C4-2B (cell line): Measurements from ENCODE around the gene HDAC10.

Experiments
- ZFX ChIP-seq: fragments of 450-650 bp; IDR thresholded peaks from 2 replicates; pipeline ENCODE4 v1.6.1; 2017
- TF ChIP-seq, protein P1 (sequence below): fragments of 450-650 bp; conservative IDR thresholded peaks from 2 replicates; pipeline ENCODE4 v1.5.1; 2017; ENCODE audit warnings: mild to moderate bottlenecking

DNA sequence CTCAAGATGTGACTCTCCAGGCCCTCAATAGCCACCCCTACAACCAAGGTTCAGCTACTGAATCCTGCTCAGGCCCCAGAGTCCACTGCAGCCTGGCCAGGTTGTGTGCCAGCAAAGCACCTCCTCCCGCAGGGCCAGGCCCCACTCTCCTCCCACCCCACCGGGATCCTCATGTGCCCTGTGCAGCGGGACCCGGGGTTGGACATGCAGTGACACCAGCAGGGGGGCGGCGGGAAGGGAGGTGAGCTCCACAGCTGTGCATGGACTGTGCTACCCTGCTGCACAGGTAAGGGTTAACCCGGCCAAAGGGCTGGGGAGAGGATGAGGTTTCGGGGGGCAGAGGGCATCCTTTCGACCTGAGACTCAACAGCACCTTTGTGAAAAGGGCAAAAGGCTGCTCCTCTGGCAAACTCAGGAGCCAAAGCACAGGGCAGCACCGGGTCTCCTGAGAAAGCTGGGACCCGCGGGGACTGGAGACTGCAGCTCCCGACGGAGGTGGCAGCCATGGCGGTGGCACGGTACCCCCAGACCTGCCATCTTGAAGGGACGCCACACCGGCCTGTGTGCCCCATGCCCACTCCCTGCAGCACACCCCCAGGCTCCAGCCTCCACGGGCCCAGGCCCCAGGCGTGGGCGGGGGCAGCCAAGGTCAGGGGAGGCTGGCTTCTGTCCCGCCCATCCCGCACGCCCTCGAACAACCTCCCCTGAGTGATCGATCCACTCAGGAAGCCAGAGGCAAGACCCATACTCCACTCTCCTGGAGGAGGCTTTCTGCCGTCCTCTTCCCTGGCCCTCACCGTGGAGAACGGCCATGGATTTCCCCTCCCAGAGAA lies 45.8 kb upstream of the HDAC10 start:
- TF ChIP-seq, protein P1, sequence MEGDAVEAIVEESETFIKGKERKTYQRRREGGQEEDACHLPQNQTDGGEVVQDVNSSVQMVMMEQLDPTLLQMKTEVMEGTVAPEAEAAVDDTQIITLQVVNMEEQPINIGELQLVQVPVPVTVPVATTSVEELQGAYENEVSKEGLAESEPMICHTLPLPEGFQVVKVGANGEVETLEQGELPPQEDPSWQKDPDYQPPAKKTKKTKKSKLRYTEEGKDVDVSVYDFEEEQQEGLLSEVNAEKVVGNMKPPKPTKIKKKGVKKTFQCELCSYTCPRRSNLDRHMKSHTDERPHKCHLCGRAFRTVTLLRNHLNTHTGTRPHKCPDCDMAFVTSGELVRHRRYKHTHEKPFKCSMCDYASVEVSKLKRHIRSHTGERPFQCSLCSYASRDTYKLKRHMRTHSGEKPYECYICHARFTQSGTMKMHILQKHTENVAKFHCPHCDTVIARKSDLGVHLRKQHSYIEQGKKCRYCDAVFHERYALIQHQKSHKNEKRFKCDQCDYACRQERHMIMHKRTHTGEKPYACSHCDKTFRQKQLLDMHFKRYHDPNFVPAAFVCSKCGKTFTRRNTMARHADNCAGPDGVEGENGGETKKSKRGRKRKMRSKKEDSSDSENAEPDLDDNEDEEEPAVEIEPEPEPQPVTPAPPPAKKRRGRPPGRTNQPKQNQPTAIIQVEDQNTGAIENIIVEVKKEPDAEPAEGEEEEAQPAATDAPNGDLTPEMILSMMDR, result no peak
- no peak for TF ChIP-seq ZFX
